SU-DHL-6 (cell line): ENCODE measurements around the gene WDR37.

Experiments
- EZH2phosphoT487 ChIP-seq: fragments of 200-600 bp; sonication (generic), shearing (Covaris generic); conservative IDR thresholded peaks from 2 replicates; pipeline ENCODE4 v1.6.1; 2018; ENCODE audit warnings: mild to moderate bottlenecking, antibody characterized with exemption, low read length, moderate library complexity, mixed read lengths
- TF ChIP-seq, protein P1 (sequence below): fragments of 200-600 bp; sonication (generic); IDR thresholded peaks from one replicate; pipeline ENCODE4 v1.5.1; 2017; ENCODE audit warnings: antibody characterized with exemption, mild to moderate bottlenecking, low read length, moderate library complexity; ENCODE audit not compliant: insufficient read depth, poor library complexity, severe bottlenecking

DNA sequence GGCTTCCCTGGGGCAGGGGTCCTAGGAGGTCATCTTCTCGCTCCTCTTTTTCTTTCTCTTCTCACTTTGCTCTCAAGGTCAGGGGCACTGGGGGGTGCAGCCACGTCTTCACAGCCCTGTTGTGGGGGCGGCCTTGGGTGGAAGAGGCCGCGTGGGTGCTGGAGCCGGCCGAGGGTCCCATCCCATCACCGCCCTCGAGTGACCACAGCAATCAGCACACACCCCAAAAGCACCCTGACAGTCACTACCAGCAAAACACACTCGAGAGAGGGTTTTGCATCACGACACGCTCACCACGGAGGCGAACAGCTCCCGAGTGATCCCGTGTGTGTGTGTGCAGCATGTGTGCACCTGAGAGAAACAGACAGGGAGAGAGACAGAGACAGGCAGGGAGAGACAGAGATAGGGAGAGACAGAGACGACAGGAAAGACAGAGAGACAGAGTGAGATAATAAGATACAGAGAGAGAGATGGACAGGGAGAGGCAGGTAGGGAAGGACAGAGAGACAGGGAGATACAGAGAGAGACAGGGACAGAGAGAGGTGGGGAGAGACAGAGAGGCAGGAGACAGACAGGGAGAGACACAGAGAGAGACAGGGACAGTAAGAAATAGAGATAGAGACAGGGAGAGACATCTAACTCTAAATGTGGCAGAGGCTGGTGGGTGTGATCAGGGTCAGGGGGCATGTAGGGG lies 100.9 kb downstream of the WDR37 start:
- TF ChIP-seq, protein P1, sequence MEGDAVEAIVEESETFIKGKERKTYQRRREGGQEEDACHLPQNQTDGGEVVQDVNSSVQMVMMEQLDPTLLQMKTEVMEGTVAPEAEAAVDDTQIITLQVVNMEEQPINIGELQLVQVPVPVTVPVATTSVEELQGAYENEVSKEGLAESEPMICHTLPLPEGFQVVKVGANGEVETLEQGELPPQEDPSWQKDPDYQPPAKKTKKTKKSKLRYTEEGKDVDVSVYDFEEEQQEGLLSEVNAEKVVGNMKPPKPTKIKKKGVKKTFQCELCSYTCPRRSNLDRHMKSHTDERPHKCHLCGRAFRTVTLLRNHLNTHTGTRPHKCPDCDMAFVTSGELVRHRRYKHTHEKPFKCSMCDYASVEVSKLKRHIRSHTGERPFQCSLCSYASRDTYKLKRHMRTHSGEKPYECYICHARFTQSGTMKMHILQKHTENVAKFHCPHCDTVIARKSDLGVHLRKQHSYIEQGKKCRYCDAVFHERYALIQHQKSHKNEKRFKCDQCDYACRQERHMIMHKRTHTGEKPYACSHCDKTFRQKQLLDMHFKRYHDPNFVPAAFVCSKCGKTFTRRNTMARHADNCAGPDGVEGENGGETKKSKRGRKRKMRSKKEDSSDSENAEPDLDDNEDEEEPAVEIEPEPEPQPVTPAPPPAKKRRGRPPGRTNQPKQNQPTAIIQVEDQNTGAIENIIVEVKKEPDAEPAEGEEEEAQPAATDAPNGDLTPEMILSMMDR, result no peak
- TF ChIP-seq EZH2phosphoT487, result no peak
